PFSK-1 (cell line): ENCODE results near the gene ZNF708.

ENCODE experiments used
- FOXP2 ChIP-seq: optimal IDR thresholded peaks from 2 replicates; pipeline ENCODE3; 2011; ENCODE audit warnings: borderline replicate concordance, control low read depth, inconsistent platforms; ENCODE audit not compliant: insufficient read depth; ENCODE audit errors: extremely low read length, extremely low read depth
- POLR2AphosphoS5 ChIP-seq: IDR thresholded peaks from 2 replicates; pipeline ENCODE4 v1.6.1; 2012; ENCODE audit warnings: low read depth, mild to moderate bottlenecking, control low read depth, low read length, moderate library complexity
- SIN3A ChIP-seq: IDR thresholded peaks from 2 replicates; pipeline ENCODE4 v1.6.1; 2012; ENCODE audit warnings: mild to moderate bottlenecking, low read length, moderate library complexity, borderline replicate concordance; ENCODE audit not compliant: insufficient read depth

- no peak for TF ChIP-seq POLR2AphosphoS5
- no peak for TF ChIP-seq FOXP2
- no peak for TF ChIP-seq SIN3A
Measured at GRCh38 chr19:21352830-21353229, 23.6 kb upstream of the ZNF708 start.
